IMR-90 (cell line): ENCODE measurements around the gene IFRD1. TPM values are rescaled to one million over a fixed set of nuclear protein-coding genes. Genes with fewer than 3 reads are reported as not detected.

Experiments used
- ATAC-seq: fragments of 200-7000 bp; cut with Tn5 transposase; 2 replicates; pipeline ENCODE4 v1.9.1; 2020; ENCODE audit warnings: low read depth, mild to moderate bottlenecking, moderate library complexity
- BruUV-seq: library from RNA; stranded (reverse); fragments of 400-500 nt; replicated peaks from 2 replicates; lab custom pipeline; 2021; lab: Mats Ljungman, UMichigan
- CTCF ChIA-PET: fragments of 300-600 bp; formaldehyde crosslinking; extraction: SDS; loops from one replicate; lab custom pipeline; 2021; ENCODE audit warnings: antibody characterized with exemption; lab: Yijun Ruan, JAX
- POLR2A ChIA-PET: fragments of 300-600 bp; sonication (Branson Sonifier 250); formaldehyde crosslinking; loops from one replicate; lab custom pipeline; 2022; ENCODE audit warnings: antibody characterized with exemption; ENCODE audit not compliant: unreplicated experiment; lab: Charles Lee
- DNase-seq: peaks from one replicate; pipeline ENCODE4 v3.0.0; 2013
- H2AFZ ChIP-seq: replicated peaks from 2 replicates; pipeline ENCODE3; 2013; ENCODE audit warnings: low read length, mild to moderate bottlenecking; ENCODE audit not compliant: poor library complexity
- H2AK5ac ChIP-seq: 2 replicates; pipeline ENCODE4 v1.6.1; 2013; ENCODE audit warnings: low read depth, low read length, inconsistent platforms
- H2AK9ac ChIP-seq: replicated peaks from 2 replicates; pipeline ENCODE3; 2013; ENCODE audit warnings: mild to moderate bottlenecking, low read depth, low read length, moderate library complexity; ENCODE audit not compliant: poor library complexity
- H2BK120ac ChIP-seq: 2 replicates; pipeline ENCODE4 v1.6.1; 2013; ENCODE audit warnings: low read depth, low read length, inconsistent platforms
- H2BK15ac ChIP-seq: 3 replicates; pipeline ENCODE4 v1.6.1; 2013; ENCODE audit warnings: low read depth, low read length, inconsistent platforms
- H2BK20ac ChIP-seq: 2 replicates; pipeline ENCODE4 v1.6.1; 2013; ENCODE audit warnings: low read depth, mild to moderate bottlenecking, inconsistent platforms, low read length, moderate library complexity
- H2BK5ac ChIP-seq: 2 replicates; pipeline ENCODE4 v1.6.1; 2013; ENCODE audit warnings: mild to moderate bottlenecking, low read depth, low read length, inconsistent platforms; ENCODE audit not compliant: poor library complexity, severe bottlenecking
- H3K14ac ChIP-seq: replicated peaks from 2 replicates; pipeline ENCODE4 v1.6.1; 2013; ENCODE audit warnings: low read depth, low read length, inconsistent platforms
- H3K18ac ChIP-seq: 2 replicates; pipeline ENCODE4 v1.6.1; 2013; ENCODE audit warnings: low read depth, low read length, control low read depth
- H3K23ac ChIP-seq: 2 replicates; pipeline ENCODE4 v1.6.1; 2013; ENCODE audit warnings: low read depth, low read length, inconsistent platforms
- H3K27ac ChIP-seq: 2 replicates; pipeline ENCODE4 v1.5.1; 2013; ENCODE audit warnings: mild to moderate bottlenecking, control low read depth, low read length; ENCODE audit not compliant: insufficient read depth
- H3K27me3 ChIP-seq: 2 replicates; pipeline ENCODE4 v1.6.1; 2013; ENCODE audit warnings: low read length; ENCODE audit not compliant: control insufficient read depth, insufficient read depth
- H3K36me3 ChIP-seq: 2 replicates; pipeline ENCODE4 v1.6.1; 2013; ENCODE audit warnings: low read length, mixed read lengths; ENCODE audit not compliant: control insufficient read depth, insufficient read depth
- H3K4ac ChIP-seq: 2 replicates; pipeline ENCODE4 v1.6.1; 2013; ENCODE audit warnings: low read depth, low read length, inconsistent platforms
- H3K4me1 ChIP-seq: 2 replicates; pipeline ENCODE4 v1.6.1; 2013; ENCODE audit warnings: low read length, mixed read lengths; ENCODE audit not compliant: control insufficient read depth, insufficient read depth
- H3K4me2 ChIP-seq: 2 replicates; pipeline ENCODE4 v1.6.1; 2013; ENCODE audit warnings: low read depth, mild to moderate bottlenecking, control low read depth, low read length, moderate library complexity
- H3K4me3 ChIP-seq: 2 replicates; pipeline ENCODE4 v1.5.1; 2013; ENCODE audit warnings: low read depth, mild to moderate bottlenecking, control low read depth, low read length, moderate library complexity; ENCODE audit not compliant: insufficient read depth
- H3K56ac ChIP-seq: 2 replicates; pipeline ENCODE4 v1.6.1; 2013; ENCODE audit warnings: low read length, inconsistent platforms; ENCODE audit not compliant: insufficient read depth; ENCODE audit errors: extremely low read depth
- H3K79me1 ChIP-seq, 2 experiments: 2 replicates each; pipeline ENCODE4 v1.6.1; 2013; ENCODE audit warnings: low read length in 2 of 2, inconsistent platforms in 1 of 2, low read depth in 1 of 2
- H3K9ac ChIP-seq: 2 replicates; pipeline ENCODE4 v1.6.1; 2013; ENCODE audit warnings: low read depth, low read length, control low read depth
- H3K9me1 ChIP-seq: 2 replicates; pipeline ENCODE4 v1.6.1; 2013; ENCODE audit warnings: low read length, inconsistent platforms; ENCODE audit not compliant: insufficient read depth
- H3K9me3 ChIP-seq: 2 replicates; pipeline ENCODE4 v1.6.1; 2013; ENCODE audit warnings: low read length; ENCODE audit not compliant: control insufficient read depth, insufficient read depth
- H4K20me1 ChIP-seq: 2 replicates; pipeline ENCODE4 v1.6.1; 2013; ENCODE audit warnings: low read length, inconsistent platforms; ENCODE audit not compliant: insufficient read depth
- H4K5ac ChIP-seq: 2 replicates; pipeline ENCODE4 v1.6.1; 2013; ENCODE audit warnings: mild to moderate bottlenecking, low read depth, low read length, control low read depth
- H4K8ac ChIP-seq, 2 experiments: 2 replicates each; pipeline ENCODE4 v1.6.1; 2013; ENCODE audit warnings: low read depth in 2 of 2, low read length in 2 of 2, control low read depth in 1 of 2, inconsistent platforms in 1 of 2
- H4K91ac ChIP-seq: 2 replicates; pipeline ENCODE4 v1.6.1; 2013; ENCODE audit warnings: low read depth, low read length, inconsistent platforms; ENCODE audit not compliant: insufficient read depth
- BHLHE40 ChIP-seq: fragments of 150-350 bp; IDR thresholded peaks from 2 replicates; pipeline ENCODE4 v1.6.1; 2016; ENCODE audit warnings: mild to moderate bottlenecking, low read depth, low read length
- FOS ChIP-seq: fragments of 150-350 bp; IDR thresholded peaks from 2 replicates; pipeline ENCODE4 v1.6.1; 2016; ENCODE audit warnings: low read depth, low read length
- MAZ ChIP-seq: IDR thresholded peaks from 2 replicates; pipeline ENCODE4 v1.6.1; 2012; ENCODE audit warnings: low read depth, mild to moderate bottlenecking, low read length, improper control_type of control experiment, moderate library complexity, borderline replicate concordance
- RCOR1 ChIP-seq: IDR thresholded peaks from 2 replicates; pipeline ENCODE4 v1.6.1; 2012; ENCODE audit warnings: mild to moderate bottlenecking, low read length, improper control_type of control experiment; ENCODE audit not compliant: insufficient replicate concordance
- SMC3 ChIP-seq: fragments of 150-350 bp; IDR thresholded peaks from 2 replicates; pipeline ENCODE4 v1.6.1; 2016; ENCODE audit warnings: low read depth, mild to moderate bottlenecking, antibody characterized with exemption, low read length, moderate library complexity
- WGBS, 2 experiments: methylation state at CpG; one replicate each; pipeline versions ENCODE4 v1.1.5 to v1.1.7; 2013; ENCODE audit warnings: missing lambda C conversion rate in 2 of 2; ENCODE audit not compliant: insufficient read length in 1 of 2; ENCODE audit errors: extremely low coverage in 2 of 2; 5-methylcytosine and 5-hydroxymethylcytosine counted together
- dilution Hi-C: fragments of 300-500 bp; cut with HindIII; formaldehyde crosslinking; loops from one replicate; pipeline ENCODE4 v1.14.3; 2018; ENCODE audit warnings: low sequenced_read_pairs; ENCODE audit not compliant: unreplicated experiment
- in situ Hi-C: fragments of 300-500 bp; cut with MboI; formaldehyde crosslinking; loops from 3 replicates; pipeline ENCODE4 v1.14.3; 2019; ENCODE audit warnings: low sequenced_read_pairs, inconsistent platforms, mixed read lengths
- intact Hi-C: fragments of 100-400 bp; cut with micrococcal nuclease; formaldehyde crosslinking; loops from 2 replicates; pipeline ENCODE4 v1.10.0; 2022
- polyA plus RNA-seq, 3 experiments: library from polyadenylated mRNA; depleted of rRNA; stranded (reverse); fragments of >200 nt; gene quantifications; 2 replicates each; pipeline ENCODE4 v1.2.3, GENCODE V29; 2012; ENCODE audit warnings: low replicate concordance in 1 of 3
- total RNA-seq: library from RNA; depleted of rRNA; stranded (reverse); fragments of >200 nt; gene quantifications from 2 replicates; pipeline ENCODE4 v1.2.3, GENCODE V29; 2012

The IFRD1 gene
- total and polyA plus RNA-seq, 2 of the 4 experiments (the other 2 are of a cell fraction), result 18.3 to 25.3 TPM

DNA sequence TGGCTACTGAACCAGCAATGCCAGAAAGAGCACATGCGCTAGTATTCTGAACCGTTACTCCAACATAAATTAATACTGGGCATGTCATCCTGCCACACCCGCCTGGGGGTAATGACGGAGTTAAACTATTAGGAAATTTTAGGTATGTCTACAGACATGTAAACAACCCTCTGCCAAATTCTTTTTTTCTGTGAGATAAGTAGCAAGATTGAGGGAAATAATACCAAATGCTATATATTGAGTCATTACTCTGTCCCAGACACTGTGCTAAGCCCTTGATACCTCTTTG is 37.9 kb downstream of the IFRD1 start:
- no peak overlapping the region for H2BK120ac ChIP-seq
- no TSS peak for BruUV-seq
- H3K23ac ChIP-seq, result no peak overlapping the region
- H3K9ac ChIP-seq, result no peak overlapping the region
- no peak overlapping the region for H4K5ac ChIP-seq
- H2AK9ac ChIP-seq, result no peak overlapping the region
- H2BK5ac ChIP-seq, result no peak overlapping the region
- no peak for TF ChIP-seq SMC3
- TF ChIP-seq FOS, result no peak
- no peak for TF ChIP-seq MAZ
- no peak for TF ChIP-seq BHLHE40
- TF ChIP-seq RCOR1, result no peak
- intact Hi-C loops, result no loop called here
- no peak overlapping the region for H2BK15ac ChIP-seq
- ATAC-seq (no peak), DNase-seq (no peak)
- no peak overlapping the region for H2BK20ac ChIP-seq
- H3K9me3 ChIP-seq, result no peaks in the 10 kb centered on the region
- no peak overlapping the region for H3K56ac ChIP-seq
- no peak overlapping the region for H3K18ac ChIP-seq
- H4K91ac ChIP-seq, result no peak overlapping the region
- H4K20me1 ChIP-seq, result no peaks in the 10 kb centered on the region
- no peak overlapping the region for H3K14ac ChIP-seq
- no peak overlapping the region for H2AK5ac ChIP-seq
- peaks cover 2% of the 10 kb centered on the region; the same call in 1 of the 2 replicates for H3K36me3 ChIP-seq
- H3K4me2 ChIP-seq, result no peak overlapping the region
- in situ Hi-C loops, result no loop called here
- no peak overlapping the region for H3K27ac ChIP-seq
- 0 out of 2 replicates have a peak, but pooled peaks cover 1% of the 10 kb centered on the region for H3K4me1 ChIP-seq
- ChIA-PET POLR2A (no interaction called here), CTCF (no interaction called here)
- H3K79me1 ChIP-seq, result peaks cover 0 to 7% of the 10 kb centered on the region in 2 experiments; a peak in 1 of 4 replicates
- H3K27me3 ChIP-seq, result no peaks in the 10 kb centered on the region
- H3K4ac ChIP-seq, result no peak overlapping the region
- dilution Hi-C loops, result no loop called here
- no peak overlapping the region for H4K8ac ChIP-seq
- no peak overlapping the region for H2AFZ ChIP-seq
- H3K9me1 ChIP-seq, result peaks cover 7% of the 10 kb centered on the region
- no CpG with 5 or more reads among the region's 4 CpGs for WGBS, 2 experiments
- no peak overlapping the region for H3K4me3 ChIP-seq
